HEK293 (cell line): ENCODE measurements around the gene EVI5.

Experiments
- ELK4 ChIP-seq: IDR thresholded peaks from 2 replicates; pipeline ENCODE4 v1.6.1; 2011; ENCODE audit warnings: mild to moderate bottlenecking, low read depth, low read length, borderline replicate concordance
- HIC1 ChIP-seq: fragments of 450-650 bp; formaldehyde crosslinking; IDR thresholded peaks from 2 replicates; pipeline ENCODE4 v1.5.1; 2016; ENCODE audit warnings: missing biosample characterization, missing genetic modification characterization
- KLF1 ChIP-seq: fragments of 450-650 bp; formaldehyde crosslinking; IDR thresholded peaks from 2 replicates; pipeline ENCODE4 v1.5.1; 2016; ENCODE audit warnings: missing biosample characterization, missing genetic modification characterization
- PATZ1 ChIP-seq: fragments of 450-650 bp; formaldehyde crosslinking; IDR thresholded peaks from 2 replicates; pipeline ENCODE4 v1.5.1; 2016; ENCODE audit warnings: missing biosample characterization, missing genetic modification characterization
- PBX3 ChIP-seq: sonication (generic); formaldehyde crosslinking; IDR thresholded peaks from 2 replicates; pipeline ENCODE4 v1.8.1; 2022; ENCODE audit warnings: mild to moderate bottlenecking, moderate library complexity, missing genetic modification reagents
- PRDM4 ChIP-seq: fragments of 450-650 bp; formaldehyde crosslinking; IDR thresholded peaks from 2 replicates; pipeline ENCODE4 v1.5.1; 2017; ENCODE audit warnings: missing biosample characterization, missing genetic modification characterization
- ZBTB8A ChIP-seq: fragments of 450-650 bp; formaldehyde crosslinking; IDR thresholded peaks from 2 replicates; pipeline ENCODE4 v1.5.1; 2016; ENCODE audit warnings: missing biosample characterization, missing genetic modification characterization
- ZFHX2 ChIP-seq: fragments of 450-650 bp; formaldehyde crosslinking; conservative IDR thresholded peaks from 2 replicates; pipeline ENCODE4 v1.5.1; 2016; ENCODE audit warnings: missing biosample characterization, missing genetic modification characterization
- ZNF169 ChIP-seq: fragments of 450-650 bp; formaldehyde crosslinking; IDR thresholded peaks from 2 replicates; pipeline ENCODE4 v1.5.1; 2016; ENCODE audit warnings: missing biosample characterization, missing genetic modification characterization
- ZNF280D ChIP-seq: fragments of 450-650 bp; formaldehyde crosslinking; IDR thresholded peaks from 2 replicates; pipeline ENCODE4 v1.5.1; 2016; ENCODE audit warnings: missing biosample characterization, missing genetic modification characterization
- ZNF341 ChIP-seq: fragments of 450-650 bp; formaldehyde crosslinking; IDR thresholded peaks from 2 replicates; pipeline ENCODE4; 2016; ENCODE audit warnings: low read depth, missing biosample characterization, missing genetic modification characterization
- ZNF473 ChIP-seq: fragments of 450-650 bp; formaldehyde crosslinking; IDR thresholded peaks from 2 replicates; pipeline ENCODE4 v1.5.1; 2017; ENCODE audit warnings: missing biosample characterization, missing genetic modification characterization
- ZNF513 ChIP-seq: fragments of 450-650 bp; IDR thresholded peaks from 2 replicates; pipeline ENCODE4 v1.5.1; 2018; ENCODE audit warnings: missing biosample characterization, missing genetic modification characterization
- ZNF518A ChIP-seq: fragments of 450-650 bp; formaldehyde crosslinking; conservative IDR thresholded peaks from 2 replicates; pipeline ENCODE4 v1.5.1; 2016; ENCODE audit warnings: low read depth, missing biosample characterization, missing genetic modification characterization
- ZNF530 ChIP-seq: fragments of 450-650 bp; formaldehyde crosslinking; IDR thresholded peaks from 2 replicates; pipeline ENCODE4 v1.5.1; 2016; ENCODE audit warnings: low read depth, missing biosample characterization, missing genetic modification characterization
- ZNF549 ChIP-seq: fragments of 450-650 bp; IDR thresholded peaks from 2 replicates; pipeline ENCODE4 v1.5.1; 2018; ENCODE audit warnings: missing biosample characterization, missing genetic modification characterization, mild to moderate bottlenecking, inconsistent platforms, moderate library complexity
- ZNF623 ChIP-seq: fragments of 450-650 bp; formaldehyde crosslinking; IDR thresholded peaks from 2 replicates; pipeline ENCODE4 v1.5.1; 2016; ENCODE audit warnings: missing biosample characterization, missing genetic modification characterization
- ZNF660 ChIP-seq: fragments of 450-650 bp; IDR thresholded peaks from 2 replicates; pipeline ENCODE4 v1.5.1; 2018; ENCODE audit warnings: missing biosample characterization, mild to moderate bottlenecking, missing genetic modification characterization

EVI5 gene

GRCh38 chr1:92484472-92485380 is 300.2 kb downstream of the EVI5 start (continued):
- TF ChIP-seq PATZ1 (no peak), HIC1 (tag by site-specific recombination) (no peak; the same call in 1 of the 2 replicates), ZFHX2 (0 out of 2 replicates have a peak, but pooled peaks have one; percentile 8), ZNF623 (no peak), ZNF549 (no peak), PBX3 (CRISPR knock-in tag) (no peak), ZBTB8A (tag by site-specific recombination) (peak; percentile 49), ZNF660 (tag by site-specific recombination) (no peak), ELK4 (no peak), ZNF341 (tag by site-specific recombination) (peak; percentile 76), KLF1 (tag by site-specific recombination) (peak; percentile 34; the same call in 1 of the 2 replicates), ZNF530 (tag by site-specific recombination) (no peak), ZNF518A (no peak), PRDM4 (tag by site-specific recombination) (no peak), ZNF169 (tag by site-specific recombination) (no peak), ZNF280D (tag by site-specific recombination) (no peak), ZNF513 (peak; percentile 56; the same call in 1 of the 2 replicates), ZNF473 (tag by site-specific recombination) (no peak)
